Measurements from ENCODE around the gene CENPT.

DNA sequence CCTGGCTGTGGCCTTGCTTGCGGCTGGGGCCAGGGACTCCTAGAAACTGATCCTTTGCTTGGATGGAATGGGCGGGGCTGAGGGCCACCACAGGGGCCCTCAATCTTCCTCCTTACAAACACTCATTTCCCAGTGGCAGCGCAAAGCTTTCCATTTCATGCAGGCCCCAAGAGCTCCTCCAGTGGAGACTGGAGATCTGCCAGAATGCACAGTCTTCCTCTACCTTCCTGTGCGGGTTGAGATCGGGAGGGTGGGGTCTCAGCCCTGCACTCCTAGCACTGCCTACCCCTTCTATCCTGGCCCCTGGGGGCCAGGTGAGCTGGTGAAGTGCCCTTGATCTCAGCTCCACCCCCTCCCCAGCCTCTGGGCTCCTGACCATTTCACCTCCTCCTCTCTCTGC lies 38.9 kb upstream of the CENPT start:
- TF ChIP-seq, protein P1, sequence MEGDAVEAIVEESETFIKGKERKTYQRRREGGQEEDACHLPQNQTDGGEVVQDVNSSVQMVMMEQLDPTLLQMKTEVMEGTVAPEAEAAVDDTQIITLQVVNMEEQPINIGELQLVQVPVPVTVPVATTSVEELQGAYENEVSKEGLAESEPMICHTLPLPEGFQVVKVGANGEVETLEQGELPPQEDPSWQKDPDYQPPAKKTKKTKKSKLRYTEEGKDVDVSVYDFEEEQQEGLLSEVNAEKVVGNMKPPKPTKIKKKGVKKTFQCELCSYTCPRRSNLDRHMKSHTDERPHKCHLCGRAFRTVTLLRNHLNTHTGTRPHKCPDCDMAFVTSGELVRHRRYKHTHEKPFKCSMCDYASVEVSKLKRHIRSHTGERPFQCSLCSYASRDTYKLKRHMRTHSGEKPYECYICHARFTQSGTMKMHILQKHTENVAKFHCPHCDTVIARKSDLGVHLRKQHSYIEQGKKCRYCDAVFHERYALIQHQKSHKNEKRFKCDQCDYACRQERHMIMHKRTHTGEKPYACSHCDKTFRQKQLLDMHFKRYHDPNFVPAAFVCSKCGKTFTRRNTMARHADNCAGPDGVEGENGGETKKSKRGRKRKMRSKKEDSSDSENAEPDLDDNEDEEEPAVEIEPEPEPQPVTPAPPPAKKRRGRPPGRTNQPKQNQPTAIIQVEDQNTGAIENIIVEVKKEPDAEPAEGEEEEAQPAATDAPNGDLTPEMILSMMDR (IDR thresholded peaks at IDR 0.05), result no peak
- no peak for TF ChIP-seq POLR2A (IDR thresholded peaks at IDR 0.05)
